Sigmoid colon (tissue), 4 donors: ENCODE measurements around the gene PEX5L.

Source experiments
- EP300 ChIP-seq, 4 donors: sonication (generic); formaldehyde crosslinking; IDR thresholded peaks; one replicate each; pipeline ENCODE4 v1.6.1; 2017; ENCODE audit warnings: antibody characterized with exemption in 4 of 4
- POLR2A ChIP-seq, 2 donors: fragments of 450-650 bp; IDR thresholded peaks; one replicate each; pipeline ENCODE4 v1.6.1; 2016; ENCODE audit warnings: antibody characterized with exemption in 2 of 2, mild to moderate bottlenecking in 2 of 2, moderate library complexity in 2 of 2
- POLR2AphosphoS5 ChIP-seq, 4 donors: sonication (generic); formaldehyde crosslinking; IDR thresholded peaks; one replicate each; pipeline ENCODE4 v1.6.1; 2017; ENCODE audit warnings: antibody characterized with exemption in 4 of 4
- TF ChIP-seq, protein P1 (sequence below), 4 experiments: fragments of 450-650 bp in 3 of 4; fragments of 200-600 bp in 1 of 4; IDR thresholded peaks; one replicate each; pipeline ENCODE4 v1.5.1; 2016 to 2019; ENCODE audit warnings: antibody characterized with exemption in 4 of 4, mild to moderate bottlenecking in 3 of 4, moderate library complexity in 2 of 4

DNA sequence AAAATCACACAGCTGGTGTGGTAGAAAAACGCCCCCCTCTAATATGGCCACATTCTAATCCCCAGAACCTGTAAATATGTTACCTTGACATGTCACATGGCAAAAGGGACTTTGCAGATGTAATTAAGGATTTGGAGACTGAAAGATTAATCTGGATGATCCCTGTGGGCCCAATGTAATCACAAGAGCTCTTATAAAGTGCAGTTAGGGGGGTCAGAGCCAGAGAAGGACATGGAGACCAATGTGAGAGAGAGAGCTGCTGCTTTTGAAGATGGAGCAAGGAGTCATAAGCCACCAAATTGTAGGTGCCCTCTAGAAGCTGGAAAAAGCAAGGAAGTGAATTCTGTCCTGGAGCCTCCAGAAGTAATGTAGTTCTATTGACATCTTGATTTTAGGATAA, 152.6 kb downstream of the PEX5L start:
- TF ChIP-seq, protein P1, sequence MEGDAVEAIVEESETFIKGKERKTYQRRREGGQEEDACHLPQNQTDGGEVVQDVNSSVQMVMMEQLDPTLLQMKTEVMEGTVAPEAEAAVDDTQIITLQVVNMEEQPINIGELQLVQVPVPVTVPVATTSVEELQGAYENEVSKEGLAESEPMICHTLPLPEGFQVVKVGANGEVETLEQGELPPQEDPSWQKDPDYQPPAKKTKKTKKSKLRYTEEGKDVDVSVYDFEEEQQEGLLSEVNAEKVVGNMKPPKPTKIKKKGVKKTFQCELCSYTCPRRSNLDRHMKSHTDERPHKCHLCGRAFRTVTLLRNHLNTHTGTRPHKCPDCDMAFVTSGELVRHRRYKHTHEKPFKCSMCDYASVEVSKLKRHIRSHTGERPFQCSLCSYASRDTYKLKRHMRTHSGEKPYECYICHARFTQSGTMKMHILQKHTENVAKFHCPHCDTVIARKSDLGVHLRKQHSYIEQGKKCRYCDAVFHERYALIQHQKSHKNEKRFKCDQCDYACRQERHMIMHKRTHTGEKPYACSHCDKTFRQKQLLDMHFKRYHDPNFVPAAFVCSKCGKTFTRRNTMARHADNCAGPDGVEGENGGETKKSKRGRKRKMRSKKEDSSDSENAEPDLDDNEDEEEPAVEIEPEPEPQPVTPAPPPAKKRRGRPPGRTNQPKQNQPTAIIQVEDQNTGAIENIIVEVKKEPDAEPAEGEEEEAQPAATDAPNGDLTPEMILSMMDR (IDR thresholded peaks at IDR 0.05), result no peak
- TF ChIP-seq EP300 (IDR thresholded peaks at IDR 0.05), result no peak
- TF ChIP-seq POLR2A (IDR thresholded peaks at IDR 0.05), result no peak
- TF ChIP-seq POLR2AphosphoS5 (IDR thresholded peaks at IDR 0.05), result no peak
